Keratinocyte (primary cell): ENCODE data around the gene NUSAP1. TPM values are rescaled to one million over a fixed set of nuclear protein-coding genes. Genes with fewer than 3 reads are reported as not detected.

Source experiments
- DNase-seq: peaks from one replicate; pipeline ENCODE4 v3.0.0-alpha.2; 2011; ENCODE audit warnings: low read depth, missing footprints, low spot score
- FAIRE-seq: peaks from 2 replicates; lab custom pipeline; 2011; peaks lifted over from hg19 to GRCh38; lab: Jason Lieb, UNC
- H2AFZ ChIP-seq: 2 replicates; pipeline ENCODE4 v1.6.0; 2012; ENCODE audit warnings: low read length, control low read depth, inconsistent platforms; ENCODE audit not compliant: control insufficient read depth
- H3K27ac ChIP-seq: 2 replicates; pipeline ENCODE4 v1.5.1; 2011; ENCODE audit warnings: low read length; ENCODE audit not compliant: control insufficient read depth, insufficient read depth
- H3K27me3 ChIP-seq: 3 replicates; pipeline ENCODE4 v1.6.0; 2011; ENCODE audit warnings: low read length; ENCODE audit not compliant: control insufficient read depth, insufficient read depth; ENCODE audit errors: extremely low read depth
- H3K36me3 ChIP-seq, 2 experiments: 2 replicates in 1 of 2; 3 replicates in 1 of 2; pipeline ENCODE4 v1.5.1; 2011; ENCODE audit warnings: low read length in 2 of 2, mild to moderate bottlenecking in 1 of 2; ENCODE audit not compliant: control insufficient read depth in 2 of 2, insufficient read depth in 2 of 2; ENCODE audit errors: extremely low read depth in 1 of 2
- H3K4me1 ChIP-seq: 3 replicates; pipeline ENCODE4 v1.5.1; 2011; ENCODE audit warnings: low read length; ENCODE audit not compliant: control insufficient read depth, insufficient read depth; ENCODE audit errors: extremely low read depth
- H3K4me2 ChIP-seq: 3 replicates; pipeline ENCODE4 v1.6.0; 2011; ENCODE audit warnings: low read depth, low read length; ENCODE audit not compliant: control insufficient read depth, insufficient read depth; ENCODE audit errors: extremely low read depth
- H3K4me3 ChIP-seq, 3 experiments: fragments of 200-600 bp in 1 of 3; sonication (generic) in 1 of 3; 2 replicates in 2 of 3; 3 replicates in 1 of 3; pipeline ENCODE4 v1.5.1; 2011 to 2016; ENCODE audit warnings: low read length in 3 of 3, mild to moderate bottlenecking in 3 of 3, control low read depth in 2 of 3, inconsistent platforms in 1 of 3, low read depth in 1 of 3, mixed read lengths in 1 of 3, mixed run types in 1 of 3, moderate library complexity in 1 of 3; ENCODE audit not compliant: control insufficient read depth in 2 of 3, insufficient read depth in 2 of 3; ENCODE audit errors: extremely low read depth in 1 of 3
- H3K79me2 ChIP-seq: 2 replicates; pipeline ENCODE4 v1.6.0; 2012; ENCODE audit warnings: low read length; ENCODE audit not compliant: control insufficient read depth, insufficient read depth
- H3K9ac ChIP-seq: 3 replicates; pipeline ENCODE4 v1.6.0; 2011; ENCODE audit warnings: low read length; ENCODE audit not compliant: control insufficient read depth, insufficient read depth; ENCODE audit errors: extremely low read depth
- H3K9me1 ChIP-seq: 3 replicates; pipeline ENCODE4 v1.6.0; 2011; ENCODE audit warnings: low read length; ENCODE audit not compliant: control insufficient read depth, insufficient read depth; ENCODE audit errors: extremely low read depth
- H3K9me3 ChIP-seq: 2 replicates; pipeline ENCODE4 v1.5.1; 2012; ENCODE audit warnings: low read depth, low read length; ENCODE audit not compliant: control insufficient read depth
- H4K20me1 ChIP-seq: 3 replicates; pipeline ENCODE4 v1.6.0; 2011; ENCODE audit warnings: low read length; ENCODE audit not compliant: control insufficient read depth, insufficient read depth; ENCODE audit errors: extremely low read depth
- EZH2 ChIP-seq: IDR thresholded peaks from one replicate; pipeline ENCODE4 v1.6.1; 2012; ENCODE audit warnings: inconsistent platforms, mild to moderate bottlenecking, low read length, moderate library complexity
- dilution Hi-C: fragments of 300-500 bp; cut with MboI; formaldehyde crosslinking; loops from one replicate; pipeline ENCODE4 v1.7.0; 2020; ENCODE audit warnings: low sequenced_read_pairs; ENCODE audit not compliant: extremely low pct_ligation_motif_present
- polyA plus RNA-seq, 5 experiments: library from polyadenylated mRNA; depleted of rRNA in 3 of 5; stranded (reverse) in 3 of 5; stranded (forward) in 1 of 5; unstranded in 1 of 5; fragments of >200 nt; gene quantifications; 1 replicate in 1 of 5; 2 replicates in 3 of 5; 3 replicates in 1 of 5; pipeline versions ENCODE4 v1.2.1 to v1.2.3, GENCODE V29; 2011 to 2012; ENCODE audit warnings: missing spikeins in 2 of 5, low read depth in 1 of 5, low replicate concordance in 1 of 5
- TF ChIP-seq, protein P1 (sequence below), 3 experiments: IDR thresholded peaks in 1 of 3; conservative IDR thresholded peaks in 1 of 3; optimal IDR thresholded peaks in 1 of 3; 2 replicates in 2 of 3; 3 replicates in 1 of 3; pipeline versions ENCODE3 to v1.5.1; 2011; ENCODE audit warnings: low read length in 3 of 3, mild to moderate bottlenecking in 3 of 3, moderate library complexity in 2 of 3, control low read depth in 1 of 3, inconsistent platforms in 1 of 3; ENCODE audit not compliant: insufficient read depth in 2 of 3; ENCODE audit errors: extremely low read depth in 1 of 3

The NUSAP1 gene
- polyA plus RNA-seq, 1 donor (not counting 4 experiments of a cell fraction or from before 2014, with no cell fraction given): 39.5 TPM

DNA sequence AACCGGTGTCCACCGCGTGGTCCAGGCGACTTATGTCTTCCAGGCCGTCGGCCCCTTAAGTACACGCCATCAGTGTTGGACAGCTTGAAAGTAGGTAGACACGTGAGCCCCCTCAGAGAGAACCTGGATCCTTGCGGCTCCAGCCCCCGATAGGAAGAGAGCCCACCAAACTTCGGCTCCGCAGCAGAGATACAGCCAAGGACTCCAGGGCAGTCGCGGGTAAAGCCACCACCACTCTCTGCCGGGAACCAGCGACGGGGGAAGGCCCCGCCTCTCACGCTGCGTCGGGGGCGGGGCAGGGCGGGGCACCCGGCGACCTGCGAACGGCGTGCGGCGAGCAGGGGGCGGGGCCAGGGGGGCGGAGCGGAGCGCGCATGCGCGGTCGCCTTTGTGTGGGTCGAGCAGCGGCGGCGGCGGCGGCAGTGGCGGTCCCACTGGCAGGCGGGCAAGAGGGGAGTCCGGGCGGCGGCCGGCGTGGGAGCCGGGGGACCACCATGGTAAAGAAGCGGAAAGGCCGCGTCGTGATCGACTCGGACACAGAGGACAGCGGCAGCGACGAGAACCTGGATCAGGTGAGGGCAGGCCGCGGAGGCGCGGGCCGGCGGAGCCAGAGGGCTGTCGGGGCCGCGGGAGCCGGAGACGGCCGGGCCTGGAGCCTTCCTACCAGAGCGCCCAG is 84.2 kb downstream of the NUSAP1 start, which contains the start of gene RTF1:
RTF1 (plus strand) TSS at position 354 of the 676 bp plus-strand sequence; CDS start at position 375, 21 bp downstream.
- peaks cover 13% of the 10 kb centered on the region for H3K4me1 ChIP-seq
- H3K4me2 ChIP-seq: peak within 1 kb of the TSS; percentile 100
- peak within 1 kb of the TSS; percentile 83 for H2AFZ ChIP-seq
- dilution Hi-C loops: no loop called here
- no peaks in the 10 kb centered on the region for H3K9me1 ChIP-seq
- peaks cover 62% of the 10 kb centered on the region for H3K79me2 ChIP-seq
- DNase-seq (peak; percentile 41), FAIRE-seq (no peak)
- no peaks in the 10 kb centered on the region for H4K20me1 ChIP-seq
- no peaks in the 10 kb centered on the region for H3K27me3 ChIP-seq
- peak within 1 kb of the TSS; percentile 95 for H3K9ac ChIP-seq
- no peaks in the 10 kb centered on the region for H3K9me3 ChIP-seq
- peak within 1 kb of the TSS; percentile 86 to 100 (median 95) for H3K4me3 ChIP-seq
- H3K27ac ChIP-seq: peak within 1 kb of the TSS; percentile 84
- TF ChIP-seq, protein P1, sequence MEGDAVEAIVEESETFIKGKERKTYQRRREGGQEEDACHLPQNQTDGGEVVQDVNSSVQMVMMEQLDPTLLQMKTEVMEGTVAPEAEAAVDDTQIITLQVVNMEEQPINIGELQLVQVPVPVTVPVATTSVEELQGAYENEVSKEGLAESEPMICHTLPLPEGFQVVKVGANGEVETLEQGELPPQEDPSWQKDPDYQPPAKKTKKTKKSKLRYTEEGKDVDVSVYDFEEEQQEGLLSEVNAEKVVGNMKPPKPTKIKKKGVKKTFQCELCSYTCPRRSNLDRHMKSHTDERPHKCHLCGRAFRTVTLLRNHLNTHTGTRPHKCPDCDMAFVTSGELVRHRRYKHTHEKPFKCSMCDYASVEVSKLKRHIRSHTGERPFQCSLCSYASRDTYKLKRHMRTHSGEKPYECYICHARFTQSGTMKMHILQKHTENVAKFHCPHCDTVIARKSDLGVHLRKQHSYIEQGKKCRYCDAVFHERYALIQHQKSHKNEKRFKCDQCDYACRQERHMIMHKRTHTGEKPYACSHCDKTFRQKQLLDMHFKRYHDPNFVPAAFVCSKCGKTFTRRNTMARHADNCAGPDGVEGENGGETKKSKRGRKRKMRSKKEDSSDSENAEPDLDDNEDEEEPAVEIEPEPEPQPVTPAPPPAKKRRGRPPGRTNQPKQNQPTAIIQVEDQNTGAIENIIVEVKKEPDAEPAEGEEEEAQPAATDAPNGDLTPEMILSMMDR (optimal IDR thresholded peaks at IDR 0.05 in 1 of 3, IDR thresholded peaks at IDR 0.05 in 1 of 3, conservative IDR thresholded peaks at IDR 0.05 in 1 of 3; ENCODE audit: extremely low read depth in 1 of 3, insufficient read depth in 2 of 3, low read length in 3 of 3): no peak
- TF ChIP-seq EZH2: no peak
- no peaks in the 10 kb centered on the region for H3K36me3 ChIP-seq

DNA sequence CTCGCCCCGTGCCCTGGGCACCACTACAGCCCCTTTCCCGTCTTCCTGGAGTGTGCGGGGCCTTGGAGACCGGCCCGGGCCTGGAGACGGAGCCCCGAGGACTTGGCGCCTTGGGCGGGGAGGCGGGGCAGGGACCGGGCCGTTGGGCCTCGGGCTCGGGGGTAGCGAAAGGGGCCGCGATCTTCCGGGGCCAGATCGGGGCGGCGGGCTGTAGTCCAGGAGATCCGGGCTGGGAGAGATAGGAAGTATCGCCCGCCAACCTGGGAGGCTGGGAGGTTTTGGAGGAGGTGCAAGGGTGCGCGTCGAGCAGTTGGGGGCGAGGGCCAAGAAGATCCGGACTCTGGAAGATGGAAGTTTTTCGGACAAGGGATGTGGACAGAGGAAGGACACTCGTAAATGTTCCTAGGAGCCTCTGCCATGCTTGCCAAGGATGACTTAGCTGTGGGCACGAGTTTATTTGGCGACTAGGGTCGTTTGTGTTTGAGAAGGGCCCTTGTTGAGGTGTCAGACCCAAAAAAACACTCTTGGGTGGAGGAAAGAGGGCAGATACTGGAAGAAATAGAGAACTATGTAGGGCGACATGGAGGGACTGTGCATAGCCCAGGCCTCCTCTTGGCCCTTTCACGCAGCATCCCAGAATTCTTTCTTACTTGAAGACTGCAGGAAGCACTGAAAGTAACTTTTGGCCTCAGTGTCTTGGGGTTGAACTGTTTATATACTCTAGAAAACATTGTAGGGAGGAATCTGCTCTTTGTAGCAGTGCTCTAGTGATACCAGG is 84.9 kb downstream of the NUSAP1 start:
- Histone ChIP-seq H2AFZ (peak overlapping the region; percentile 68), H3K4me1 (peaks cover 13% of the 10 kb centered on the region), H3K36me3 (no peaks in the 10 kb centered on the region), H3K4me2 (peak overlapping the region; percentile 100), H3K9me1 (no peaks in the 10 kb centered on the region), H3K4me3 (peak overlapping the region; percentile 86 to 100 (median 95)), H3K79me2 (peaks cover 69% of the 10 kb centered on the region), H3K9ac (peak overlapping the region; percentile 95), H3K27me3 (no peaks in the 10 kb centered on the region), H3K9me3 (no peaks in the 10 kb centered on the region), H4K20me1 (no peaks in the 10 kb centered on the region), H3K27ac (peak overlapping the region; percentile 84)
- FAIRE-seq: peak; percentile 9
- dilution Hi-C loops: no loop called here
- TF ChIP-seq, protein P1 (optimal IDR thresholded peaks at IDR 0.05 in 1 of 3, IDR thresholded peaks at IDR 0.05 in 1 of 3, conservative IDR thresholded peaks at IDR 0.05 in 1 of 3; ENCODE audit: extremely low read depth in 1 of 3, insufficient read depth in 2 of 3, low read length in 3 of 3): no peak
- no peak for TF ChIP-seq EZH2
- no peak for DNase-seq
